ENCODE data around the gene RAB8B.

GRCh38 chr15:63156086-63156710 is 33.2 kb upstream of the RAB8B start:
- no peak for TF ChIP-seq POLR2AphosphoS5 (IDR thresholded peaks at IDR 0.05)
- no peak for TF ChIP-seq POLR2A (IDR thresholded peaks at IDR 0.05)
- peak in 1 of 4 experiments; percentile 2 for TF ChIP-seq CTCF (IDR thresholded peaks at IDR 0.05)
